Peyer's patch (tissue), 4 donors: ENCODE measurements around the gene POLDIP3. TPM values are rescaled to one million over a fixed set of nuclear protein-coding genes. Genes with fewer than 3 reads are reported as not detected.
"Not testable (repeated sequence)": the region's sequence is repeated elsewhere in the genome, so short reads cannot be mapped to it uniquely, and the experiment has no call there.

ENCODE experiments used
- DNase-seq, 3 donors: peaks; one replicate each; pipeline ENCODE4 v3.0.0-alpha.2; 2017 to 2019
- H3K27ac ChIP-seq, 4 donors: fragments of 200-600 bp; sonication (generic); one replicate each; pipeline ENCODE4 v1.5.1; 2016 to 2019
- H3K27me3 ChIP-seq, 2 donors: fragments of 200-600 bp; sonication (generic); one replicate each; pipeline ENCODE4 v1.5.1; 2019
- H3K36me3 ChIP-seq, 3 donors: fragments of 200-600 bp; sonication (generic); one replicate each; pipeline ENCODE4 v1.5.1; 2016 to 2019
- H3K4me1 ChIP-seq, 4 donors: fragments of 200-600 bp; sonication (generic); one replicate each; pipeline ENCODE4 v1.5.1; 2016 to 2019
- H3K4me3 ChIP-seq, 4 donors: fragments of 200-600 bp; sonication (generic); 1 replicate in 3 of 4; 2 replicates in 1 of 4; pipeline ENCODE4 v1.5.1; 2016 to 2019; ENCODE audit warnings: mild to moderate bottlenecking in 1 of 4
- H3K9me3 ChIP-seq, 4 donors: fragments of 200-600 bp; sonication (generic); one replicate each; pipeline ENCODE4 v1.5.1; 2016 to 2019; ENCODE audit warnings: mild to moderate bottlenecking in 1 of 4
- CTCF ChIP-seq, 6 experiments: fragments of 450-650 bp in 4 of 6; fragments of 200-600 bp in 2 of 6; sonication (generic) in 1 of 6; IDR thresholded peaks; one replicate each; pipeline ENCODE4 v1.5.1; 2017 to 2019; ENCODE audit warnings: antibody characterized with exemption in 6 of 6, mild to moderate bottlenecking in 3 of 6, moderate library complexity in 1 of 6
- POLR2A ChIP-seq, 2 donors: fragments of 450-650 bp; IDR thresholded peaks; one replicate each; pipeline ENCODE4 v1.5.1; 2017; ENCODE audit warnings: antibody characterized with exemption in 2 of 2, mild to moderate bottlenecking in 2 of 2, moderate library complexity in 2 of 2
- total RNA-seq, 4 donors: library from RNA; depleted of rRNA; stranded (reverse); fragments of >200 nt; gene quantifications; one replicate each; pipeline ENCODE4 v1.1.0, GENCODE V29; 2016

The POLDIP3 gene
- total RNA-seq, 4 donors from 2014 or later = 30.3 to 42.9 (median 38.0) TPM

- no peak for DNase-seq
- Histone ChIP-seq H3K36me3 (peaks cover 0 to 43% (median 0%) of the 10 kb centered on the region in 3 donors), H3K9me3 (no peaks in the 10 kb centered on the region), H3K4me1 (peaks cover 0 to 8% (median 0%) of the 10 kb centered on the region in 4 donors), H3K27me3 (no peaks in the 10 kb centered on the region), H3K4me3 (no peak overlapping the region), H3K27ac (no peak overlapping the region)
- TF ChIP-seq CTCF (IDR thresholded peaks at IDR 0.05) = no peak
- no peak for TF ChIP-seq POLR2A (IDR thresholded peaks at IDR 0.05)
These were observed 37.0 kb downstream of the POLDIP3 start for GRCh38 chr22:42577623-42578240.

- not testable (repeated sequence) for H3K9me3 ChIP-seq, H3K4me3 ChIP-seq, H3K27ac ChIP-seq, DNase-seq, H3K27me3 ChIP-seq, H3K4me1 ChIP-seq
- peaks cover 0 to 48% (median 0%) of the 10 kb centered on the region in 3 donors for H3K36me3 ChIP-seq
These were observed 37.5 kb downstream of the POLDIP3 start for GRCh38 chr22:42577141-42577540.

- not testable (repeated sequence) for DNase-seq, H3K27me3 ChIP-seq, H3K4me1 ChIP-seq, H3K27ac ChIP-seq, H3K4me3 ChIP-seq, H3K9me3 ChIP-seq
- peaks cover 0 to 53% (median 0%) of the 10 kb centered on the region in 3 donors for H3K36me3 ChIP-seq
These were observed 38.6 kb downstream of the POLDIP3 start for GRCh38 chr22:42575996-42576574.

- not testable (repeated sequence) for H3K4me1 ChIP-seq, H3K27ac ChIP-seq, DNase-seq, H3K27me3 ChIP-seq, H3K9me3 ChIP-seq, H3K4me3 ChIP-seq
- peaks cover 0 to 59% (median 0%) of the 10 kb centered on the region in 3 donors for H3K36me3 ChIP-seq
These were observed 40.2 kb downstream of the POLDIP3 start for GRCh38 chr22:42574468-42574867.

GRCh38 chr22:42574046-42574445 lies 40.6 kb downstream of the POLDIP3 start:
- H3K27me3 ChIP-seq, H3K27ac ChIP-seq, H3K4me3 ChIP-seq, DNase-seq, H3K9me3 ChIP-seq, H3K4me1 ChIP-seq: not testable (repeated sequence)
- H3K36me3 ChIP-seq = peaks cover 0 to 59% (median 0%) of the 10 kb centered on the region in 3 donors

GRCh38 chr22:42571068-42571467 lies 43.6 kb downstream of the POLDIP3 start:
- H3K36me3 ChIP-seq = peaks cover 0 to 40% (median 0%) of the 10 kb centered on the region in 3 donors
- H3K9me3 ChIP-seq, H3K27ac ChIP-seq, H3K4me1 ChIP-seq, H3K27me3 ChIP-seq, DNase-seq, H3K4me3 ChIP-seq: not testable (repeated sequence)

- not testable (repeated sequence) for H3K4me1 ChIP-seq, DNase-seq, H3K9me3 ChIP-seq, H3K27me3 ChIP-seq, H3K4me3 ChIP-seq, H3K27ac ChIP-seq
- peaks cover 0 to 35% (median 0%) of the 10 kb centered on the region in 3 donors for H3K36me3 ChIP-seq
These were observed 44.1 kb downstream of the POLDIP3 start for GRCh38 chr22:42570580-42570979.

- not testable (repeated sequence) for H3K27ac ChIP-seq, H3K27me3 ChIP-seq, H3K4me1 ChIP-seq, H3K4me3 ChIP-seq, DNase-seq, H3K9me3 ChIP-seq
- H3K36me3 ChIP-seq = peaks cover 0 to 18% (median 0%) of the 10 kb centered on the region in 3 donors
These were observed 46.7 kb downstream of the POLDIP3 start for GRCh38 chr22:42567950-42568349.

GRCh38 chr22:42565956-42566355 lies 48.7 kb downstream of the POLDIP3 start:
- no peak overlapping the region for H3K4me3 ChIP-seq
- no peak for DNase-seq
- no peak for TF ChIP-seq CTCF (IDR thresholded peaks at IDR 0.05)
- TF ChIP-seq POLR2A (IDR thresholded peaks at IDR 0.05) = no peak
- no peaks in the 10 kb centered on the region for H3K4me1 ChIP-seq
- H3K9me3 ChIP-seq = no peaks in the 10 kb centered on the region
- H3K36me3 ChIP-seq = peaks cover 0 to 4% (median 0%) of the 10 kb centered on the region in 3 donors
- no peaks in the 10 kb centered on the region for H3K27me3 ChIP-seq
- H3K27ac ChIP-seq = no peak overlapping the region
